Left ventricle myocardium inferior (tissue), 1 donor: Measurements from ENCODE around the gene STK32B. TPM values are rescaled to one million over a fixed set of nuclear protein-coding genes. Genes with fewer than 3 reads are reported as not detected.
A peak's percentile ranks its signal among the peaks of the same experiment; 100 is the strongest.

ENCODE experiments used
- DNase-seq: peaks from one replicate; pipeline ENCODE4 v3.0.0-alpha.2; 2020
- H3K27ac ChIP-seq: fragments of 200-600 bp; replicated peaks from 2 replicates; pipeline ENCODE4 v1.8.0; 2021
- H3K27me3 ChIP-seq: fragments of 200-600 bp; 2 replicates; pipeline ENCODE4 v1.8.0; 2021; ENCODE audit warnings: low read depth
- H3K36me3 ChIP-seq: fragments of 200-600 bp; 2 replicates; pipeline ENCODE4 v1.8.0; 2021
- H3K4me1 ChIP-seq: fragments of 200-600 bp; 2 replicates; pipeline ENCODE4 v1.8.0; 2021
- H3K4me3 ChIP-seq: fragments of 200-600 bp; 2 replicates; pipeline ENCODE4 v1.8.0; 2021; ENCODE audit warnings: mild to moderate bottlenecking, moderate library complexity
- H3K9me3 ChIP-seq: fragments of 200-600 bp; replicated peaks from 2 replicates; pipeline ENCODE4 v1.8.0; 2021
- intact Hi-C: fragments of 100-400 bp; cut with micrococcal nuclease; formaldehyde crosslinking; loops from one replicate; pipeline ENCODE4 v1.11.0; 2022
- total RNA-seq: library from RNA; stranded (reverse); fragmentation: NEBNext Ultra II Directional; extraction: Animal tissue kit (Norgen Biotek cat#: 25700); gene quantifications from one replicate; pipeline ENCODE4 v1.2.1, GENCODE V29; 2021
- TF ChIP-seq, protein P1 (sequence below): fragments of 200-600 bp; IDR thresholded peaks from 2 replicates; pipeline ENCODE4 v1.8.0; 2021; ENCODE audit warnings: antibody characterized with exemption, mild to moderate bottlenecking, borderline replicate concordance
- donor health status: DM: no; HTN: yes; CAD: no; lungs with severe emphysema.

The STK32B gene
- total RNA-seq, 1 donor from 2014 or later = 0.55 TPM

GRCh38 chr4:5018096-5018495 is 33.2 kb upstream of the STK32B start:
- Histone ChIP-seq H3K9me3 (peaks cover 2% of the 10 kb centered on the region), H3K27ac (no peak overlapping the region), H3K27me3 (peaks cover 77% of the 10 kb centered on the region), H3K36me3 (no peaks in the 10 kb centered on the region), H3K4me1 (peaks cover 5% of the 10 kb centered on the region), H3K4me3 (no peak overlapping the region)
- intact Hi-C loops = no loop called here
- no peak for DNase-seq
- TF ChIP-seq, protein P1, sequence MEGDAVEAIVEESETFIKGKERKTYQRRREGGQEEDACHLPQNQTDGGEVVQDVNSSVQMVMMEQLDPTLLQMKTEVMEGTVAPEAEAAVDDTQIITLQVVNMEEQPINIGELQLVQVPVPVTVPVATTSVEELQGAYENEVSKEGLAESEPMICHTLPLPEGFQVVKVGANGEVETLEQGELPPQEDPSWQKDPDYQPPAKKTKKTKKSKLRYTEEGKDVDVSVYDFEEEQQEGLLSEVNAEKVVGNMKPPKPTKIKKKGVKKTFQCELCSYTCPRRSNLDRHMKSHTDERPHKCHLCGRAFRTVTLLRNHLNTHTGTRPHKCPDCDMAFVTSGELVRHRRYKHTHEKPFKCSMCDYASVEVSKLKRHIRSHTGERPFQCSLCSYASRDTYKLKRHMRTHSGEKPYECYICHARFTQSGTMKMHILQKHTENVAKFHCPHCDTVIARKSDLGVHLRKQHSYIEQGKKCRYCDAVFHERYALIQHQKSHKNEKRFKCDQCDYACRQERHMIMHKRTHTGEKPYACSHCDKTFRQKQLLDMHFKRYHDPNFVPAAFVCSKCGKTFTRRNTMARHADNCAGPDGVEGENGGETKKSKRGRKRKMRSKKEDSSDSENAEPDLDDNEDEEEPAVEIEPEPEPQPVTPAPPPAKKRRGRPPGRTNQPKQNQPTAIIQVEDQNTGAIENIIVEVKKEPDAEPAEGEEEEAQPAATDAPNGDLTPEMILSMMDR = no peak

- Histone ChIP-seq H3K4me1 (peaks cover 5% of the 10 kb centered on the region), H3K36me3 (no peaks in the 10 kb centered on the region), H3K4me3 (no peak overlapping the region), H3K9me3 (peaks cover 7% of the 10 kb centered on the region), H3K27me3 (peaks cover 72% of the 10 kb centered on the region), H3K27ac (no peak overlapping the region)
- TF ChIP-seq, protein P1 = no peak
- intact Hi-C loops = no loop called here
- no peak for DNase-seq
Measured at GRCh38 chr4:5018603-5019002, 32.7 kb upstream of the STK32B start.

- intact Hi-C loops = no loop called here
- Histone ChIP-seq H3K36me3 (no peaks in the 10 kb centered on the region), H3K9me3 (peaks cover 12% of the 10 kb centered on the region), H3K27me3 (peaks cover 65% of the 10 kb centered on the region), H3K4me3 (peak within 1 kb of the TSS; percentile 42), H3K27ac (no peak within 1 kb of the TSS), H3K4me1 (peaks cover 5% of the 10 kb centered on the region)
- TF ChIP-seq, protein P1 = no peak
- DNase-seq = no peak
Measured at GRCh38 chr4:5019274-5019673, 32.0 kb upstream of the STK32B start, which contains the start of gene CYTL1. TSS of gene CYTL1 (minus strand) at chr4:5019458. CDS start at chr4:5019445, 13 bp downstream.

- DNase-seq = no peak
- Histone ChIP-seq H3K4me1 (peaks cover 5% of the 10 kb centered on the region), H3K27me3 (peaks cover 65% of the 10 kb centered on the region), H3K27ac (no peak overlapping the region), H3K4me3 (no peak overlapping the region), H3K36me3 (no peaks in the 10 kb centered on the region), H3K9me3 (peaks cover 12% of the 10 kb centered on the region)
- intact Hi-C loops = no loop called here
- TF ChIP-seq, protein P1 = no peak
Measured at GRCh38 chr4:5019796-5020195, 31.5 kb upstream of the STK32B start.

DNA sequence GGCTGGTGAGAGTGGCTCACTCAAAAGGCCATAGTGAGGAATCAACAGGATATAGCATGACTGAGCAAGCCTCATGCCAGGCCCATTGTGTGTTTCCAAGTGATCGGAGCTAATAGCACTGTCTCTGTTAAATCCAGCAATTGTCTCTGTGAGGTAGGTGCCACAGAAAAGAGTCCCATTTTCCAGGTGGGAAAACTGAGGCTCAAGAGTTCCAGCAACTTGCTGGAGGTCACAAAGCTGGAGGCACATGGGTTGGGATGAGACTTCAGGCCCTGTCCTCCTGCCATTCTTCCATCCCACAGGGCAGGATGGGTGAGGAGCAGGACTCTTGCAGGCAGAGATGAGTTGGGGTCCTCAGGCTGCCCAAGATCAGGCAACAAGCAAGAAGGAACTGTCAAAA is 30.9 kb upstream of the STK32B start:
- no peak overlapping the region for H3K27ac ChIP-seq
- H3K9me3 ChIP-seq = peaks cover 12% of the 10 kb centered on the region
- peaks cover 65% of the 10 kb centered on the region for H3K27me3 ChIP-seq
- no peak for DNase-seq
- TF ChIP-seq, protein P1 = no peak
- H3K36me3 ChIP-seq = no peaks in the 10 kb centered on the region
- H3K4me3 ChIP-seq = no peak overlapping the region
- peaks cover 5% of the 10 kb centered on the region for H3K4me1 ChIP-seq
- intact Hi-C loops = no loop called here
